MM.1S (cell line): Measurements from ENCODE around the gene ITIH4.

ENCODE experiments used
- DNase-seq: peaks from one replicate; pipeline ENCODE4 v3.0.0-alpha.2; 2015
- H2AFZ ChIP-seq: fragments of 300-600 bp; sonication (generic); 2 replicates; pipeline ENCODE4 v1.6.0; 2016; ENCODE audit warnings: antibody characterized with exemption, low read length
- H3F3A ChIP-seq: fragments of 300-600 bp; sonication (generic); 2 replicates; pipeline ENCODE4 v1.6.1; 2016; ENCODE audit warnings: mild to moderate bottlenecking, antibody characterized with exemption, low read length, moderate library complexity, mixed read lengths; ENCODE audit not compliant: insufficient read depth
- H3K27ac ChIP-seq: fragments of 300-600 bp; sonication (generic); 2 replicates; pipeline ENCODE4 v1.5.1; 2016; ENCODE audit warnings: mild to moderate bottlenecking, low read length
- H3K27me3 ChIP-seq: fragments of 300-600 bp; sonication (generic); replicated peaks from 2 replicates; pipeline ENCODE4 v1.6.0; 2016; ENCODE audit warnings: low read length; ENCODE audit not compliant: insufficient read depth
- H3K36me3 ChIP-seq: fragments of 300-600 bp; sonication (generic); replicated peaks from 2 replicates; pipeline ENCODE4 v1.6.1; 2016; ENCODE audit warnings: mild to moderate bottlenecking, low read length, mixed read lengths; ENCODE audit not compliant: insufficient read depth
- H3K4me1 ChIP-seq: fragments of 300-600 bp; sonication (generic); 2 replicates; pipeline ENCODE4 v1.6.1; 2016; ENCODE audit warnings: low read length, mixed read lengths
- H3K4me2 ChIP-seq: fragments of 300-600 bp; sonication (generic); 2 replicates; pipeline ENCODE4 v1.6.0; 2016; ENCODE audit warnings: low read depth, low read length
- H3K4me3 ChIP-seq: fragments of 300-600 bp; sonication (generic); 2 replicates; pipeline ENCODE4 v1.5.1; 2016; ENCODE audit warnings: low read length, mixed read lengths
- H3K79me2 ChIP-seq: fragments of 300-600 bp; sonication (generic); 2 replicates; pipeline ENCODE4 v1.6.1; 2016; ENCODE audit warnings: mixed run types, low read length, mixed read lengths
- H3K9ac ChIP-seq: fragments of 300-600 bp; sonication (generic); 2 replicates; pipeline ENCODE4 v1.6.1; 2016; ENCODE audit warnings: low read length, mixed read lengths
- H3K9me2 ChIP-seq: fragments of 300-600 bp; sonication (generic); replicated peaks from 2 replicates; pipeline ENCODE4 v1.6.1; 2016; ENCODE audit warnings: mild to moderate bottlenecking, low read length, mixed read lengths; ENCODE audit not compliant: insufficient read depth
- H3K9me3 ChIP-seq: fragments of 300-600 bp; sonication (generic); replicated peaks from 2 replicates; pipeline ENCODE4 v1.6.1; 2016; ENCODE audit warnings: mild to moderate bottlenecking, low read length, mixed read lengths; ENCODE audit not compliant: insufficient read depth
- H4K20me1 ChIP-seq: fragments of 300-600 bp; sonication (generic); 2 replicates; pipeline ENCODE4 v1.6.1; 2016; ENCODE audit warnings: mild to moderate bottlenecking, low read length, moderate library complexity, mixed read lengths; ENCODE audit not compliant: insufficient read depth
- CTCF ChIP-seq: fragments of 300-600 bp; sonication (generic); IDR thresholded peaks from 2 replicates; pipeline ENCODE4 v1.5.1; 2016; ENCODE audit warnings: antibody characterized with exemption, low read length, mixed read lengths
- EZH2 ChIP-seq: fragments of 300-600 bp; sonication (generic); optimal IDR thresholded peaks from 2 replicates; pipeline ENCODE3; 2017; ENCODE audit warnings: low read depth, mild to moderate bottlenecking, antibody characterized with exemption, low read length, mixed read lengths
- EZH2phosphoT487 ChIP-seq: fragments of 300-600 bp; sonication (generic); IDR thresholded peaks from 2 replicates; pipeline ENCODE4 v1.6.1; 2018; ENCODE audit warnings: antibody characterized with exemption, low read length

The ITIH4 gene

GRCh38 chr3:52839268-52839575 is 8.8 kb upstream of the ITIH4 start:
- Histone ChIP-seq H3K4me1 (no peaks in the 10 kb centered on the region), H3K9ac (no peak overlapping the region), H3K27me3 (no peaks in the 10 kb centered on the region), H3K79me2 (no peaks in the 10 kb centered on the region), H3K27ac (no peak overlapping the region), H3K9me3 (no peaks in the 10 kb centered on the region), H3K36me3 (no peaks in the 10 kb centered on the region), H4K20me1 (no peaks in the 10 kb centered on the region), H3F3A (no peaks in the 10 kb centered on the region), H3K4me3 (no peak overlapping the region), H3K9me2 (no peaks in the 10 kb centered on the region), H3K4me2 (no peak overlapping the region), H2AFZ (no peak overlapping the region)
- DNase-seq, result no peak
- TF ChIP-seq EZH2phosphoT487, result no peak
- no peak for TF ChIP-seq EZH2
- no peak for TF ChIP-seq CTCF

- no peaks in the 10 kb centered on the region for H3K4me1 ChIP-seq
- no peak overlapping the region for H3K4me2 ChIP-seq
- H4K20me1 ChIP-seq, result no peaks in the 10 kb centered on the region
- H2AFZ ChIP-seq, result no peak overlapping the region
- H3K79me2 ChIP-seq, result no peaks in the 10 kb centered on the region
- H3K4me3 ChIP-seq, result no peak overlapping the region
- no peaks in the 10 kb centered on the region for H3K27me3 ChIP-seq
- no peak for DNase-seq
- H3F3A ChIP-seq, result no peaks in the 10 kb centered on the region
- no peak overlapping the region for H3K27ac ChIP-seq
- H3K9ac ChIP-seq, result no peak overlapping the region
- H3K9me3 ChIP-seq, result no peaks in the 10 kb centered on the region
- H3K36me3 ChIP-seq, result no peaks in the 10 kb centered on the region
- no peaks in the 10 kb centered on the region for H3K9me2 ChIP-seq
- TF ChIP-seq EZH2 (no peak), CTCF (no peak), EZH2phosphoT487 (no peak)
Observed at GRCh38 chr3:52838561-52839267, 8.2 kb upstream of the ITIH4 start.

- no peak overlapping the region for H3K27ac ChIP-seq
- no peaks in the 10 kb centered on the region for H3K4me1 ChIP-seq
- H3K79me2 ChIP-seq, result no peaks in the 10 kb centered on the region
- H3K9ac ChIP-seq, result no peak overlapping the region
- no peaks in the 10 kb centered on the region for H3F3A ChIP-seq
- H4K20me1 ChIP-seq, result no peaks in the 10 kb centered on the region
- H3K4me2 ChIP-seq, result no peak overlapping the region
- no peak overlapping the region for H2AFZ ChIP-seq
- H3K9me2 ChIP-seq, result no peaks in the 10 kb centered on the region
- TF ChIP-seq EZH2, result no peak
- no peak for TF ChIP-seq CTCF
- TF ChIP-seq EZH2phosphoT487, result no peak
- no peaks in the 10 kb centered on the region for H3K27me3 ChIP-seq
- no peak overlapping the region for H3K4me3 ChIP-seq
- no peak for DNase-seq
- no peaks in the 10 kb centered on the region for H3K36me3 ChIP-seq
- H3K9me3 ChIP-seq, result no peaks in the 10 kb centered on the region
Observed at GRCh38 chr3:52836986-52837385, 6.5 kb upstream of the ITIH4 start.
